GM19397 (cell line): Measurements from ENCODE around the gene PDE4A.
"Not testable (repeated sequence)": the region's sequence is repeated elsewhere in the genome, so short reads cannot be mapped to it uniquely, and the experiment has no call there.

ENCODE experiments used
- ATAC-seq: cut with Tn5 transposase; IDR thresholded peaks from one replicate; pipeline ENCODE4 v1.9.1; 2021; ENCODE audit warnings: mild to moderate bottlenecking, moderate library complexity; ENCODE audit not compliant: unreplicated experiment

The PDE4A gene

DNA sequence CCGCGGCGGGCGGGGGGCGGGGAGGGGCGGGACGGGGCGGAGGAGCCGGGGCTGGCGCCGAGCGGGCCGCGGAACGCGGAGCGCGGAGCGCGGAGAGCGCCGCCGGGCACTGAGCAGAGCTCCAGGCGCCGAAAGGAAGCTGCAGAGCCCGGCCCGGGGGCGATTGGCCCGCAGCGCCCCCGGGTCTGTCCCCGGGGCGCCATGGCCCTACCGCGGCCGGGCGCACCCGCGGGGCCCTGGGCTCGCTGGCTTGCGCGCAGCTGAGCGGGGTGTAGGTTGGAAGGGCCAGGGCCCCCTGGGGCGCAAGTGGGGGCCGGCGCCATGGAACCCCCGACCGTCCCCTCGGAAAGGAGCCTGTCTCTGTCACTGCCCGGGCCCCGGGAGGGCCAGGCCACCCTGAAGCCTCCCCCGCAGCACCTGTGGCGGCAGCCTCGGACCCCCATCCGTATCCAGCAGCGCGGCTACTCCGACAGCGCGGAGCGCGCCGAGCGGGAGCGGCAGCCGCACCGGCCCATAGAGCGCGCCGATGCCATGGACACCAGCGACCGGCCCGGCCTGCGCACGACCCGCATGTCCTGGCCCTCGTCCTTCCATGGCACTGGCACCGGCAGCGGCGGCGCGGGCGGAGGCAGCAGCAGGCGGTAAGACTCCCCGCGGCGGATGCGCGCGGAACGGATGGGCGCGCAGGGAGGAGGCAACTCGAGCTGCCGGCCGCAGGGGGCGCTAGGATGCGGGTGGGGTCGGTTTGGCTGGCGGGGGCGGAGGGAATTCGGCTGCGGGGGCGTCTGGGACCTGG is at the start of gene PDE4A:
Gene PDE4A, plus strand, starts transcription at position 95 of the 796 bp plus-strand sequence. Its CDS starts 227 bp downstream, at position 322.
- no peak for ATAC-seq

DNA sequence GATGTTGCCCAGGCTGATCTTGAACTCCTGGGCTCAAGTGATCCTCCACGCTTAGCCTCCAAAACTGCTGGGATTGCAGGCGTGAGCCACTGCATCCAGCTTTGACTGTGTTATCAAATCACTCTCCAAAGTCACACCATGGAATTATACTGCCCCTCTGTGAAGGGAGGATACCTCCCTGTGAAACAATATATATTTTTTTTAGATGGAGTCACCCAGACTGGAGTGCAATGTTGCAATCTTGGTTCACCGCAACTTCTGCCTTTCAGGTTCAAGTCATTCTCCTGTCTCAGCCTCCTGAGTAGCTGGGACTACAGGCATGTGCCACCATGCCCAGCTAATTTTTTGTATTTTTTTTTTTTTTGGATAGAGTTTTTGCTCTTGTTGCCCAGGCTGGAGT is 47.6 kb upstream of the PDE4A start:
- ATAC-seq: no peak

- ATAC-seq: no peak
Observed at GRCh38 chr19:10374931-10375330, 45.4 kb upstream of the PDE4A start.

DNA sequence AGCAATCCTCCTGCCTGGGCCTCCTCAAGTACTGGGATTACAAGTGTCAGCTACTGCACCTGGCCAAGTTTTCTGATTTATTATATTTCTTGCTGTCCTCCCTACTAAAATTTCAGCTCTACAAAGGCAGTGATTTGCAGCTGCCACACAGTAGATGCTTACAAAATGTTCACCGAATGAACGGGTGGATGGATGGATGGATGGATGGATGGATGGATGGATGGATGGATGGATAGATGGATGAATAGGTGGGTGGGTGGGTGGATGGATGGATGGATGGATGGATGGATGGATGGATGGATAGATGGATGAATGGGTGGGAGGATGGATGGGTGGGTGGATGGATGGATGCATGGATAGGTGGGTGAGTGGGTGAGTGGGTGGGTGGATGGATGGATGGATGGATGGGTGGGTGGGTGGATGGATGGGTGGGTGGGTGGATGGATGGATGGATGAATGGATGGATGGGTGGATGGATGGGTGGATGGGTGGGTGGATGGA is 43.1 kb upstream of the PDE4A start:
- ATAC-seq: not testable (repeated sequence)

GRCh38 chr19:10378124-10378523 is 42.2 kb upstream of the PDE4A start:
- no peak for ATAC-seq

DNA sequence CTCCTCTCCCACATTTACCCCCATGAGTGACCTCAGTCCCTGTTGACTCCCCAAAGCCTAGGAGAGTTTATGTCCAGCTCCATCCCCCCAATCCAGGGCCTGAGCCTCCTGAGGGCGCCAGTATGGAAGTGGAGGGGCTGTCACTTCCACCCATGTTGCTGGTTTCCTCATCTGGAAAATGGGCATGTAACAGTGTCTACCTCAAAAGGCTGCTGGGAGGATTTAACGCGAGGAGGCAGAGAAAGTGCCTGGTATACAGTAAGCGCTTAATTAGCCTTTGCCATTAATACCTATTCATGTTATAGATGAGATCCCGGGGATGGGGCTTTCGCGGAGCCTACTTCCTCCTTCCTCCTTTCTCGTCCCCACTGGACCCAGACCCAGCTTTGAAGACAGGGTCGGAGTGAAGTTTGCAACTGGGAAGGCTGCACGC is 40.4 kb upstream of the PDE4A start:
- ATAC-seq: no peak

GRCh38 chr19:10380313-10381102 is 39.8 kb upstream of the PDE4A start, which contains the start of gene TYK2:
Gene TYK2, minus strand, starts transcription at chr19:10380572. Its CDS starts 2,166 bp downstream, at chr19:10378406.
- ATAC-seq: peak; percentile 91

GRCh38 chr19:10383223-10383499 is 37.2 kb upstream of the PDE4A start:
- ATAC-seq: not testable (repeated sequence)

- no peak for ATAC-seq
Observed at GRCh38 chr19:10384580-10384979, 35.8 kb upstream of the PDE4A start.

- no peak for ATAC-seq
Observed at GRCh38 chr19:10388957-10389356, 31.4 kb upstream of the PDE4A start.

DNA sequence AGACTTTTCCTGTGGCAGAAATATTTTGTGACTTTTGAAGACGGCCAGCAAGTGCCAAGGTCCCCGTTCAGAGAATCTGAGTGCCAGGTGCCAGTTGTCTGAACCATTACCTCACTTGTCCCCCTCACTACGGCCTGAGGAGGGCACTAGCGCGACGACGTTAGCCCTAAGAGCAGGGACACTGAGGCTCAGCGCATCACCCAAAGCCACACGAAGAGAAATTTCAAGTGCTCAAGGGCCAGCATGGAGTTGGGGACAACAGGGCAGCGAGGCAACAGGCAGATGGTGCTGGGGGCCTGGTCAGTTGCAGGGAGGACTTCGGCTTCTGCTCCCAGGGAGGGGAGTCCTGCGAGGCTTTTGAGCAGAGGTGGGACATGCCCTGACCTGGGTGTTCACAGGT is 30.5 kb upstream of the PDE4A start:
- no peak for ATAC-seq

- ATAC-seq: no peak
Observed at GRCh38 chr19:10390652-10391286, 29.6 kb upstream of the PDE4A start.

DNA sequence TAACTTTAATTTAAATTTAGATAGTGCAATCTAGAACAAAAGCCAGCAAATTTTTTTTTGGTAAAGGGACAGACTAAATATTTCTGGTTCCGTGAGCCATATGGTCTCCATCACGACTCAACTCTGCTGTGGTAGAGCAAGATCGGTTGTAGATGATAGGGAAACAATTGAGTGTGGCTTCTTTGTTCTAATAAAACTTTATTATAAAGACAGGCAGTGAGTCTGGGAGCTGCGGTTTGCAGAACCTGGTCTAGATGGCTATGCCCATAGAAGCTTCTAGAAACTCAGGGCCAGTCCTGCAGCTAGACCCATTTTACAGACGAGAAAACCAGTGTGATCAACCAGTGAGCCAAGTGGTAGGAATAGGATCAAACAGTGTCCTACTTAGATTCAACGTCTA is 28.2 kb upstream of the PDE4A start:
- no peak for ATAC-seq

DNA sequence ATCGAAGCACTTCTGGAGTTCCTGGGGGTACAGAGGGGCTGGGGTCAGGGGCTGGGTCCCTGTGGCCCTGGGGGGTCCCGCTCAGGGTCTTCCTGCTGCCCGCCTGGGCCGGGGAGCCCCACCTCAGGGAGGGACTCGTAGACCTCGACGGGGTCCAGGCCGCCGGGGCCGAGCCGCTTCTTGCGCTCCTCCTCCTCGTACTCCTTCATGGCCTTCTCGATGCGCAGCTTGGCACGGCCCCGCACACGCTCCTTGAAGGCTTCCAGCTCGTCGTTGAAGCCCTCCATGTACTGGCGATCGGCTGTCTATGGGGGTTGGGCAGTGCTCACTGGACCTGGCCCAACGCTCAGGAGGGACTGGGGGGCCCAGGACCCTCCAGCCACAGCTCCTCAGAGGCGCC is 27.2 kb upstream of the PDE4A start:
- no peak for ATAC-seq

- ATAC-seq: no peak
Observed at GRCh38 chr19:10395003-10395402, 25.3 kb upstream of the PDE4A start.

DNA sequence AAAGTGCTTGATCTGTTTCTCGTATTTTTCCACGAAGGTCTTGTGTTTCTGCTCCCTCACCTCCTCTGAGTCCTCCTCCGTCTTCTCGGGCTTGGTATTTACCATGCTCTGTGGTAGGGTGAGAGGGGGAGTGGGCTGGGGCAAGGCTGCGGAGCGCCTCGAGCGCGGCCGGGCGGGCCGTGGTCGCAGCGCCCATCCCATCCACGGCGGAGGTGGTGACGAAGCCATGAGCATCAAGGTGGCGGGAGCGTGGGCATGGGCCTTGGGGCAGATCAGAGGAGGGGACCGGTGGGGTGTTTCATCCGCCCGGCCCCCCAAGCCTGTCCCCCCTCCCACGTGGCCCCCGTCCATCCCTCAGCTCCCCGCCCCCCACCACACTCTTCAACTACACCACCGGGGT is 24.9 kb upstream of the PDE4A start:
- no peak for ATAC-seq

- no peak for ATAC-seq
Observed at GRCh38 chr19:10395917-10396316, 24.4 kb upstream of the PDE4A start.

DNA sequence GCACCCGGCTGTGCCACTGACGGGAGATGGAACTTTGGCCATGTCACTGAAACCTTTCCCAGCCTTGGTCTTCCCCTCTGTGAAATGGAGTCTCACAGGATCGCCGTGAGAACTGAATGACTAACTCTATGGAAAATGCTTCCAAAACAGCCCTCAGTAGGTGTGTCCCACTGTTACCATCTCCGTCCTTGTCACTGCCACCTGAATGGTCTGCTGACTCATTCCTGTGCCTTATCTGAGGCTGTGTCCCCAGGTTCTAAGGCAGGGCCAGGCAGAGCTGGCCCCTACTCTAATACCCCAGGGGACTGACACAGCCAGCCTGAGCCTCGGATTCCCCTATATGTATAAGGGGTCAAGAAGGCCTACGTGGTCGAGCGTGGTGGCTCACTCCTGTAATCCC is 21.5 kb upstream of the PDE4A start:
- ATAC-seq: no peak

GRCh38 chr19:10399340-10399739 is 21.0 kb upstream of the PDE4A start:
- not testable (repeated sequence) for ATAC-seq

DNA sequence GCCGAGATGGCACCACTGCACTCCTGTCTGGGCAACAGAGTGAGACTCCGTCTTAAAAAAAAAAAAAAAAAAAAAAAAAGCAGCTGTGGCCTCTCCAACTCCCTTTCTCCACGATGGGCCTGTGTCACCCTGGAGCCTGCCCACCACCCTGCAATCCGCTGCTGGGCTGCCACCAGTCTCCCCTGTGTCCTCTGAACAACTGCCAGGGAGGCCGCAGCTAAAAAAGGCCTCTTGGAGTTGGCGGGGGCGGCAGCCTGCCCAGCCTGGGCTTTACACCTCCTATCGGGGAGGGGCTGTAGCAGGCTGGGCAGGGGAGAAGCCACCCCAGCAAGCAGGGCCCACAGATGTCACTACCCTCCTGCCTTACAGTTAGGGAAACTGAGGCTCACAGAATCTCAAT is 20.5 kb upstream of the PDE4A start:
- ATAC-seq: no peak

DNA sequence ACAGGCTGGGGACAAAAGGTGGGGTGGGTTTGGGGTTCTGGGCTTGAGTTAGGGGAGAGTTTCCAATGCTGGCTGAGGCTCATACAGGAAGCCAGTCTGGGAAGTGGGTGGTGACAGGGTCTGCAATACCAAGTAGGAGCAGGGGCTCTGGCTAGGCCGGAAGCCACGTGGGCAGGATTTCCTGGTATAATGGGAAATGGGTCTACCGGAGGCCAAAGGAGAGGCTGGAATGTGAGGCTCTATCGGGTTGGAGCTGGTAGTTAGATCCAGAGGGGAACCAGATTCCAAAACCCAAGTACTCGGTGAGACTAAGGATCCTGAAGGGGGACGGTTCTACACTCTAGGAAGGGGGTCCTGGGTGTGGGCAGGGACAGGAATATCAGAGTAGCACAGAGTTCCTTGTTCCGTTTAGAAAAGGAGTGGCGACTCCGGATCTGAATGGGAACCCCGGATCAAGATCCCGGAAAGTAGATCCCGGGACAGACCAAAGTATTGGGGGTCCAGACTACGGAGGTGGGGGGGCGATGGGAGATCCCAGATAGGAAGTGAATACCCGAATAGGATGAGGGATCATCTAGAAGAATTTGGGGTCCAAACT is 17.8 kb upstream of the PDE4A start:
- no peak for ATAC-seq
